ENCODE measurements around the gene FAM241A.
A peak's percentile ranks its signal among the peaks of the same experiment; 100 is the strongest.

FAM241A gene

GRCh38 chr4:112145326-112145789, at the start of gene FAM241A:
TSS of gene FAM241A (plus strand) at chr4:112145454. CDS start at chr4:112145581, 127 bp downstream.
- Histone ChIP-seq H4K20me1 (ENCODE audit: insufficient read depth, low read length) (no peaks in the 10 kb centered on the region), H3K9me2 (ENCODE audit: low read depth, low read length) (no peaks in the 10 kb centered on the region), H2AFZ (ENCODE audit: low read length) (peak within 1 kb of the TSS; percentile 51; the same call in 1 of the 2 replicates), H3K9ac (ENCODE audit: low read length) (peak within 1 kb of the TSS; percentile 57), H3K4me2 (ENCODE audit: low read length) (peak within 1 kb of the TSS; percentile 91), H3F3A (ENCODE audit: insufficient read depth, low read length) (no peaks in the 10 kb centered on the region), H3K79me2 (ENCODE audit: insufficient read depth, low read length) (no peaks in the 10 kb centered on the region), H3K27me3 (ENCODE audit: insufficient read depth, low read length) (0 out of 2 replicates have a peak, but pooled peaks cover 6% of the 10 kb centered on the region), H3K4me3 (ENCODE audit: low read depth, low read length, poor library complexity, severe bottlenecking) (peak within 1 kb of the TSS; percentile 70), H3K4me1 (ENCODE audit: insufficient read depth, low read length, severe bottlenecking) (peaks cover 12% of the 10 kb centered on the region), H3K36me3 (ENCODE audit: insufficient read depth, low read length) (no peaks in the 10 kb centered on the region), H3K27ac (ENCODE audit: low read depth, low read length, poor library complexity, severe bottlenecking) (no peak within 1 kb of the TSS), H3K9me3 (ENCODE audit: low read length) (no peaks in the 10 kb centered on the region)
- TF ChIP-seq EZH2 (IDR thresholded peaks at IDR 0.05; ENCODE audit: borderline replicate concordance, low read length) (no peak), CTCF (IDR thresholded peaks at IDR 0.05; ENCODE audit: low read length) (no peak)

GRCh38 chr4:112098841-112099530, 46.3 kb upstream of the FAM241A start:
- Histone ChIP-seq H3K27me3 (ENCODE audit: insufficient read depth, low read length) (no peaks in the 10 kb centered on the region), H3K4me2 (ENCODE audit: low read length) (no peak overlapping the region), H4K20me1 (ENCODE audit: insufficient read depth, low read length) (no peaks in the 10 kb centered on the region), H3K79me2 (ENCODE audit: insufficient read depth, low read length) (no peaks in the 10 kb centered on the region), H3K9ac (ENCODE audit: low read length) (no peak overlapping the region), H3K9me2 (ENCODE audit: low read depth, low read length) (no peaks in the 10 kb centered on the region), H3K27ac (ENCODE audit: low read depth, low read length, poor library complexity, severe bottlenecking) (no peak overlapping the region), H3F3A (ENCODE audit: insufficient read depth, low read length) (no peaks in the 10 kb centered on the region), H3K9me3 (ENCODE audit: low read length) (no peaks in the 10 kb centered on the region), H3K4me1 (ENCODE audit: insufficient read depth, low read length, severe bottlenecking) (no peaks in the 10 kb centered on the region), H3K4me3 (ENCODE audit: low read depth, low read length, poor library complexity, severe bottlenecking) (no peak overlapping the region), H2AFZ (ENCODE audit: low read length) (no peak overlapping the region), H3K36me3 (ENCODE audit: insufficient read depth, low read length) (no peaks in the 10 kb centered on the region)
- TF ChIP-seq EZH2 (IDR thresholded peaks at IDR 0.05; ENCODE audit: borderline replicate concordance, low read length) (no peak), CTCF (IDR thresholded peaks at IDR 0.05; ENCODE audit: low read length) (no peak)

- TF ChIP-seq CTCF (IDR thresholded peaks at IDR 0.05; ENCODE audit: low read length) (peak; percentile 66), EZH2 (IDR thresholded peaks at IDR 0.05; ENCODE audit: borderline replicate concordance, low read length) (no peak)
- Histone ChIP-seq H3K4me1 (ENCODE audit: insufficient read depth, low read length, severe bottlenecking) (no peaks in the 10 kb centered on the region), H3K4me2 (ENCODE audit: low read length) (no peak overlapping the region), H3K27ac (ENCODE audit: low read depth, low read length, poor library complexity, severe bottlenecking) (no peak overlapping the region), H3K36me3 (ENCODE audit: insufficient read depth, low read length) (no peaks in the 10 kb centered on the region), H2AFZ (ENCODE audit: low read length) (no peak overlapping the region), H3K9me2 (ENCODE audit: low read depth, low read length) (no peaks in the 10 kb centered on the region), H3K4me3 (ENCODE audit: low read depth, low read length, poor library complexity, severe bottlenecking) (no peak overlapping the region), H4K20me1 (ENCODE audit: insufficient read depth, low read length) (no peaks in the 10 kb centered on the region), H3K9me3 (ENCODE audit: low read length) (no peaks in the 10 kb centered on the region), H3K79me2 (ENCODE audit: insufficient read depth, low read length) (no peaks in the 10 kb centered on the region), H3F3A (ENCODE audit: insufficient read depth, low read length) (no peaks in the 10 kb centered on the region), H3K27me3 (ENCODE audit: insufficient read depth, low read length) (no peaks in the 10 kb centered on the region), H3K9ac (ENCODE audit: low read length) (no peak overlapping the region)
Observed at GRCh38 chr4:112099701-112100297, 45.5 kb upstream of the FAM241A start.

All from OCI-LY1 (cell line).